Body of pancreas (tissue), 4 donors: ENCODE data around the gene AK9. TPM values are rescaled to one million over a fixed set of nuclear protein-coding genes. Genes with fewer than 3 reads are reported as not detected.
"Not testable (repeated sequence)": the region's sequence is repeated elsewhere in the genome, so short reads cannot be mapped to it uniquely, and the experiment has no call there.

Experiments used
- ATAC-seq: fragments of 150-250 bp; one replicate; pipeline ENCODE4 v1.9.1; 2016
- DNase-seq, 4 donors: peaks; one replicate each; pipeline ENCODE4 v3.0.0-alpha.2; 2019
- H3K27ac ChIP-seq, 4 donors: fragments of 200-600 bp; sonication (generic); 1 replicate in 3 of 4; 2 replicates in 1 of 4; pipeline versions ENCODE4 v1.5.1 to v1.6.1; 2016 to 2019; ENCODE audit warnings: mild to moderate bottlenecking in 1 of 4, mixed read lengths in 1 of 4, moderate library complexity in 1 of 4
- H3K27me3 ChIP-seq, 2 donors: fragments of 200-600 bp; sonication (generic); one replicate each; pipeline ENCODE4 v1.6.0; 2016; ENCODE audit warnings: mild to moderate bottlenecking in 1 of 2
- H3K36me3 ChIP-seq, 2 donors: fragments of 200-600 bp; sonication (generic); replicated peaks in 1 of 2; 2 replicates each; pipeline ENCODE4 v1.5.1; 2016; ENCODE audit warnings: low read depth in 2 of 2; ENCODE audit not compliant: insufficient read depth in 1 of 2
- H3K4me1 ChIP-seq: fragments of 200-600 bp; sonication (generic); one replicate; pipeline ENCODE4 v1.6.0; 2016
- H3K4me3 ChIP-seq, 2 donors: fragments of 200-600 bp; sonication (generic); 1 replicate in 1 of 2; 2 replicates in 1 of 2; pipeline ENCODE4 v1.5.1; 2016 to 2019
- H3K9me3 ChIP-seq, 3 donors: fragments of 200-600 bp; sonication (generic); 1 replicate in 2 of 3; 2 replicates in 1 of 3; pipeline ENCODE4 v1.5.1; 2016
- POLR2A ChIP-seq, 3 donors: fragments of 450-650 bp; IDR thresholded peaks; one replicate each; pipeline ENCODE4 v1.6.1; 2016; ENCODE audit warnings: antibody characterized with exemption in 3 of 3, mild to moderate bottlenecking in 2 of 3
- WGBS, 2 donors: methylation state at CpG; one replicate each; pipeline ENCODE4 v1.1.5; 2017; 5-methylcytosine and 5-hydroxymethylcytosine counted together
- intact Hi-C: fragments of 100-400 bp; cut with DNase I; formaldehyde crosslinking; loops from one replicate; pipeline ENCODE4 v1.15.1; 2023
- total RNA-seq, 2 donors: library from RNA; depleted of rRNA; stranded (reverse); fragments of >200 nt; gene quantifications; one replicate each; pipeline ENCODE4 v1.1.0, GENCODE V29; 2016
- TF ChIP-seq, protein P1 (sequence below), 7 experiments: fragments of 450-650 bp in 4 of 7; fragments of 200-600 bp in 3 of 7; sonication (generic) in 3 of 7; IDR thresholded peaks; one replicate each; pipeline ENCODE4 v1.5.1; 2016 to 2019; ENCODE audit warnings: antibody characterized with exemption in 7 of 7

AK9 gene
- total RNA-seq, 2 donors from 2014 or later, result 9.6 to 20.1 TPM

DNA sequence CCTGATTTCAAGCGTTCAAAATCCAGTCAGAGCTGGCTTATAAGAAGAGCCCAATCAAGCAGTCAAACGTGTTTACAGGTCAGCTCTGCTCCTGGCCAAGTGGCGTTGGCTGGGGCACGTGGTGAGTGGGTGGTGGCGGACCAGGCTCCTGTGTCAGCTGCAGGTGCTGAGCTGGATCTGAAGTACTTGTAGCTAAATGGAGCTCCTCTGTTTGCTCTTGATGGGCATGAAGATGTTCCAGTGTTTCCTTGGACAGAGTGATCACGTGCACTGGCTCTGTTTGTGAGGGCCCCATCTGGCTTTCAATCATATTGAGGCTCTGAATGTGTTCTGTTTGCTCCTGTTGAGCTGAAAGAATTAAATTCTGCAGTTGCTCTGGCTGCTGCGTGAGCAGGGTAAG lies 225.2 kb downstream of the AK9 start:
- Histone ChIP-seq H3K4me1 (peaks cover 11% of the 10 kb centered on the region), H3K27ac (peak overlapping the region in 3 of 4 donors; percentile 30 to 42 (median 38)), H3K4me3 (no peak overlapping the region), H3K27me3 (no peaks in the 10 kb centered on the region), H3K36me3 (peaks cover 0 to 2% of the 10 kb centered on the region in 2 donors), H3K9me3 (no peaks in the 10 kb centered on the region)
- ATAC-seq (peak; percentile 77), DNase-seq (peak; percentile 45 to 77 (median 64))
- WGBS, 2 donors, result 47 to 49% methylated on average over 7 of the region's 7 CpGs
- intact Hi-C loops, result no loop called here
- TF ChIP-seq POLR2A (IDR thresholded peaks at IDR 0.05), result no peak
- TF ChIP-seq, protein P1, sequence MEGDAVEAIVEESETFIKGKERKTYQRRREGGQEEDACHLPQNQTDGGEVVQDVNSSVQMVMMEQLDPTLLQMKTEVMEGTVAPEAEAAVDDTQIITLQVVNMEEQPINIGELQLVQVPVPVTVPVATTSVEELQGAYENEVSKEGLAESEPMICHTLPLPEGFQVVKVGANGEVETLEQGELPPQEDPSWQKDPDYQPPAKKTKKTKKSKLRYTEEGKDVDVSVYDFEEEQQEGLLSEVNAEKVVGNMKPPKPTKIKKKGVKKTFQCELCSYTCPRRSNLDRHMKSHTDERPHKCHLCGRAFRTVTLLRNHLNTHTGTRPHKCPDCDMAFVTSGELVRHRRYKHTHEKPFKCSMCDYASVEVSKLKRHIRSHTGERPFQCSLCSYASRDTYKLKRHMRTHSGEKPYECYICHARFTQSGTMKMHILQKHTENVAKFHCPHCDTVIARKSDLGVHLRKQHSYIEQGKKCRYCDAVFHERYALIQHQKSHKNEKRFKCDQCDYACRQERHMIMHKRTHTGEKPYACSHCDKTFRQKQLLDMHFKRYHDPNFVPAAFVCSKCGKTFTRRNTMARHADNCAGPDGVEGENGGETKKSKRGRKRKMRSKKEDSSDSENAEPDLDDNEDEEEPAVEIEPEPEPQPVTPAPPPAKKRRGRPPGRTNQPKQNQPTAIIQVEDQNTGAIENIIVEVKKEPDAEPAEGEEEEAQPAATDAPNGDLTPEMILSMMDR (IDR thresholded peaks at IDR 0.05), result no peak

GRCh38 chr6:109461733-109462526 lies 229.1 kb downstream of the AK9 start:
- Histone ChIP-seq H3K27me3 (no peaks in the 10 kb centered on the region), H3K4me1 (peaks cover 11% of the 10 kb centered on the region), H3K4me3 (no peak overlapping the region), H3K27ac (no peak overlapping the region), H3K36me3 (peaks cover 0 to 2% of the 10 kb centered on the region in 2 donors), H3K9me3 (no peaks in the 10 kb centered on the region)
- TF ChIP-seq, protein P1 (IDR thresholded peaks at IDR 0.05), result no peak
- no peak for TF ChIP-seq POLR2A (IDR thresholded peaks at IDR 0.05)
- intact Hi-C loops, result no loop called here
- DNase-seq, result no peak
- WGBS, 2 donors, result 76 to 78% methylated on average over 1 of the region's 1 CpG
- no peak for ATAC-seq

GRCh38 chr6:109461205-109461604 lies 229.8 kb downstream of the AK9 start:
- H3K4me3 ChIP-seq, ATAC-seq, H3K27ac ChIP-seq, H3K9me3 ChIP-seq, DNase-seq, H3K36me3 ChIP-seq, H3K27me3 ChIP-seq, intact Hi-C loops: not testable (repeated sequence)
- WGBS, 2 donors, result 100% methylated on average over 1 of the region's 1 CpG
- H3K4me1 ChIP-seq, result peaks cover 12% of the 10 kb centered on the region

DNA sequence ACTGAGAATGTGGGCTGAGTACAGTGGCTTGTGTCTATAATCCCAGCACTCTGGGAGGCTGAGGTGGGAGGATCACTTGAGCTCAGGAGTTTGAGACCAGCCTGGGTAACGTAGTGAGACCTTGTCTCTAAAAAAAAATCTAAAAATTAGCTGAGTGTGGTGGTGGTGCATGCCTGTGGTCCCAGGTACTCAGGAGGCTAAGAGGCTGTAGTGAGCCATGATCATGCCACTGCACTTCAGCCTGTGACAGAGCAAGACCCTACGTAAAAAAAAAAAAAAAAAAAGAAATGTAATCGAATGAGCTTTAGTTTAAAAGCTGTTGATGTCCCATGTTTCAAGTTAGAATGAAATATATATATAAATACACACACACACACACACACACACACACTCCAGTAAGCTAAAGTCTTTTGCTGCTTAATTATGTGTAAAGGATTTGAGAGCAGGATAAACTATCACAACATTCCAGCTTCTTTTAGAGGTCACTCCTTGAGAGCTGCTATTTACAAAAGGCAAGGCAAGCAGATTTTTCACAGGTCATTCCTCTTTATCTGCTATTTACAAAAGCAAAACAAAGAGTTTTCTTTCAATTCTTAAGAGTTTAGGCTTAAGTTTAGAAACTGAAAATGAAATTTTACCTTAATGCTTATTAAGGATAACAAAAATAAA lies 230.7 kb downstream of the AK9 start:
- Histone ChIP-seq H3K4me1 (peaks cover 9% of the 10 kb centered on the region), H3K4me3 (no peak overlapping the region), H3K9me3 (no peaks in the 10 kb centered on the region), H3K27ac (no peak overlapping the region), H3K36me3 (peaks cover 0 to 2% of the 10 kb centered on the region in 2 donors), H3K27me3 (no peaks in the 10 kb centered on the region)
- no peak for TF ChIP-seq POLR2A (IDR thresholded peaks at IDR 0.05)
- TF ChIP-seq, protein P1 (IDR thresholded peaks at IDR 0.05), result no peak
- ATAC-seq (no peak), DNase-seq (no peak)
- 53 to 68% methylated on average over 3 of the region's 3 CpGs for WGBS, 2 donors
- intact Hi-C loops, result no loop called here

GRCh38 chr6:109458774-109459531 lies 232.0 kb downstream of the AK9 start:
- ATAC-seq (no peak), DNase-seq (peak in 1 of 4 donors; percentile 32)
- H3K36me3 ChIP-seq, result no peaks in the 10 kb centered on the region
- peaks cover 18% of the 10 kb centered on the region for H3K4me1 ChIP-seq
- intact Hi-C loops, result no loop called here
- H3K9me3 ChIP-seq, result no peaks in the 10 kb centered on the region
- TF ChIP-seq, protein P1 (IDR thresholded peaks at IDR 0.05), result no peak
- WGBS, 2 donors, result 71 to 82% methylated on average over 5 of the region's 5 CpGs
- no peaks in the 10 kb centered on the region for H3K27me3 ChIP-seq
- no peak overlapping the region for H3K4me3 ChIP-seq
- no peak overlapping the region for H3K27ac ChIP-seq
